ENCODE data around the gene GPC5. TPM values are rescaled to one million over a fixed set of nuclear protein-coding genes. Genes with fewer than 3 reads are reported as not detected.

The GPC5 gene
- total and polyA plus RNA-seq, 2 of the 8 experiments (the other 6 are each of a cell fraction or from before 2014, with no cell fraction given), result 0.20 to 0.39 TPM

GRCh38 chr13:91698767-91699166, 300.3 kb downstream of the GPC5 start:
- Histone ChIP-seq H3K27ac (ENCODE audit: low read depth, low read length) (no peak overlapping the region), H3K4me2 (ENCODE audit: insufficient read depth in 1 of 2, low read depth in 2 of 2, low read length in 2 of 2) (no peak overlapping the region), H4K20me1 (replicated peaks in 1 of 2; ENCODE audit: control insufficient read depth in 1 of 2, insufficient read depth in 2 of 2, low read length in 2 of 2) (no peaks in the 10 kb centered on the region), H3K56ac (replicated peaks; ENCODE audit: insufficient read length, low read depth, low read length) (no peak overlapping the region), H3K23ac (ENCODE audit: insufficient read length) (no peak overlapping the region), H2BK20ac (ENCODE audit: low read length) (no peak overlapping the region), H4K91ac (replicated peaks; ENCODE audit: insufficient read length, low read length) (no peak overlapping the region), H4K5ac (ENCODE audit: insufficient read length, low read depth, low read length) (no peak overlapping the region), H3K79me2 (ENCODE audit: control insufficient read depth in 1 of 2, insufficient read depth in 2 of 2, low read length in 2 of 2) (no peaks in the 10 kb centered on the region), H3K4me1 (replicated peaks in 1 of 4; ENCODE audit: control insufficient read depth in 3 of 4, insufficient read depth in 4 of 4, low read length in 3 of 4) (no peaks in the 10 kb centered on the region), H2AFZ (ENCODE audit: low read length) (no peak overlapping the region), H3K9ac (replicated peaks in 1 of 4; ENCODE audit: extremely low read depth in 1 of 4, low read depth in 3 of 4, low read length in 3 of 4) (no peak overlapping the region), H2BK120ac (replicated peaks; ENCODE audit: low read depth, low read length) (no peak overlapping the region), H3K23me2 (ENCODE audit: low read depth, low read length) (no peaks in the 10 kb centered on the region; the same call in 1 of the 2 replicates), H3K9me3 (ENCODE audit: insufficient read depth in 2 of 2, low read depth in 1 of 2, low read length in 1 of 2) (no peaks in the 10 kb centered on the region), H3K4me3 (ENCODE audit: extremely low read depth in 1 of 4, insufficient read depth in 2 of 4, low read depth in 3 of 4, low read length in 4 of 4) (no peak overlapping the region), H2BK5ac (ENCODE audit: low read depth, low read length) (no peak overlapping the region), H3K18ac (ENCODE audit: extremely low read depth, low read length) (no peak overlapping the region), H3K79me1 (ENCODE audit: low read depth, low read length) (no peaks in the 10 kb centered on the region), H3K4ac (replicated peaks; ENCODE audit: insufficient read length, low read depth, low read length) (no peak overlapping the region), H3K36me3 (ENCODE audit: control insufficient read depth in 2 of 4, insufficient read depth in 4 of 4, low read length in 3 of 4) (no peaks in the 10 kb centered on the region), H4K8ac (ENCODE audit: extremely low read depth, insufficient read depth, low read length) (no peak overlapping the region), H2BK15ac (ENCODE audit: low read length) (no peak overlapping the region), H3K27me3 (replicated peaks in 1 of 4; ENCODE audit: control insufficient read depth in 3 of 4, extremely low read depth in 1 of 4, insufficient read depth in 3 of 4, low read length in 3 of 4) (no peaks in the 10 kb centered on the region), H3K14ac (ENCODE audit: insufficient read length) (no peak overlapping the region), H2AK5ac (ENCODE audit: low read depth, low read length) (no peak overlapping the region), H2BK12ac (ENCODE audit: low read depth, low read length) (no peak overlapping the region)
- DNase-seq (ENCODE audit: low read depth in 1 of 2, low spot score in 2 of 2), result no peak
- TF ChIP-seq BRCA1 (IDR thresholded peaks at IDR 0.05; ENCODE audit: low read depth, low read length), result no peak
- TF ChIP-seq POLR2AphosphoS5 (IDR thresholded peaks at IDR 0.05; ENCODE audit: low read depth, low read length), result no peak
- no peak for TF ChIP-seq ATF2 (IDR thresholded peaks at IDR 0.05; ENCODE audit: low read length)
- no peak for TF ChIP-seq POLR2A (IDR thresholded peaks at IDR 0.05; ENCODE audit: control extremely low read depth in 1 of 2, low read depth in 2 of 2, low read length in 2 of 2)
- TF ChIP-seq RFX5 (IDR thresholded peaks at IDR 0.05; ENCODE audit: borderline replicate concordance, low read depth, low read length), result no peak
- no peak for TF ChIP-seq BCL11A (IDR thresholded peaks at IDR 0.05; ENCODE audit: low read depth in 2 of 2, low read length in 2 of 2)
- TF ChIP-seq SRF (IDR thresholded peaks at IDR 0.05; ENCODE audit: low read depth, low read length), result no peak
- no peak for TF ChIP-seq JUND (IDR thresholded peaks at IDR 0.05; ENCODE audit: low read length)
- no peak for TF ChIP-seq KDM5A (IDR thresholded peaks at IDR 0.05; ENCODE audit: low read length)
- no peak for TF ChIP-seq GABPA (IDR thresholded peaks at IDR 0.05; ENCODE audit: borderline replicate concordance, insufficient read depth, low read length)
- TF ChIP-seq CEBPB (IDR thresholded peaks at IDR 0.05; ENCODE audit: low read depth, low read length), result no peak
- TF ChIP-seq SP4 (IDR thresholded peaks at IDR 0.05; ENCODE audit: low read length), result no peak
- no peak for TF ChIP-seq EP300 (IDR thresholded peaks at IDR 0.05; ENCODE audit: borderline replicate concordance in 1 of 2, low read depth in 2 of 2, low read length in 2 of 2)
- WGBS, 2 experiments (ENCODE audit: extremely low coverage in 1 of 2, insufficient coverage in 1 of 2, insufficient read length in 1 of 2, insufficient replicate concordance in 2 of 2, low coverage in 1 of 2, low lambda C conversion rate in 2 of 2, missing lambda C conversion rate in 1 of 2), result 88% methylated on average over 3 of the region's 3 CpGs; no CpG with 5 or more reads in 1 of the 2 experiments
- ChIA-PET CTCF (ENCODE audit: partially characterized antibody) (no interaction called here), POLR2A (ENCODE audit: partially characterized antibody) (no interaction called here)
- FAIRE-seq, result no peak

All from H1 (cell line).